GM13977 (cell line): ENCODE data around the gene PIGL.
A peak's percentile ranks its signal among the peaks of the same experiment; 100 is the strongest.

Experiments used
- DNase-seq: peaks from one replicate; pipeline ENCODE4 v3.0.0; 2012; ENCODE audit warnings: low spot score
- CTCF ChIP-seq: IDR thresholded peaks from 2 replicates; pipeline ENCODE4 v1.5.1; 2012; ENCODE audit warnings: mild to moderate bottlenecking, control low read depth; ENCODE audit not compliant: insufficient read depth; ENCODE audit errors: extremely low read depth, missing control alignments
- in situ Hi-C: fragments of 300-500 bp; cut with MboI; formaldehyde crosslinking; loops from one replicate; pipeline ENCODE4 v1.12.0; 2022; ENCODE audit warnings: low sequenced_read_pairs, low pct_unique_long_range_greater_than_20kb, mixed read lengths, inconsistent platforms; ENCODE audit not compliant: unreplicated experiment

The PIGL gene

GRCh38 chr17:16329519-16330271 lies 112.7 kb downstream of the PIGL start:
- TF ChIP-seq CTCF = no peak
- peak; percentile 45 for DNase-seq
- in situ Hi-C loops = no loop called here

GRCh38 chr17:16338391-16338790 lies 121.4 kb downstream of the PIGL start:
- no peak for DNase-seq
- in situ Hi-C loops = no loop called here
- no peak for TF ChIP-seq CTCF

- in situ Hi-C loops = no loop called here
- DNase-seq = no peak
- TF ChIP-seq CTCF = no peak
These were observed 122.4 kb downstream of the PIGL start for GRCh38 chr17:16339402-16339801.

- no peak for TF ChIP-seq CTCF
- DNase-seq = no peak
- in situ Hi-C loops = no loop called here
These were observed 122.9 kb downstream of the PIGL start for GRCh38 chr17:16339959-16340358.

GRCh38 chr17:16342979-16343378 lies 126.0 kb downstream of the PIGL start:
- DNase-seq = no peak
- in situ Hi-C loops = no loop called here
- TF ChIP-seq CTCF = no peak

- in situ Hi-C loops = no loop called here
- no peak for DNase-seq
- no peak for TF ChIP-seq CTCF
These were observed 126.6 kb downstream of the PIGL start for GRCh38 chr17:16343569-16343968.

- TF ChIP-seq CTCF = no peak
- in situ Hi-C loops = no loop called here
- no peak for DNase-seq
These were observed 128.6 kb downstream of the PIGL start for GRCh38 chr17:16345565-16345964.
